Left lung (tissue), 10 donors: ENCODE results near the gene P2RX2. TPM values are rescaled to one million over a fixed set of nuclear protein-coding genes. Genes with fewer than 3 reads are reported as not detected.
A peak's percentile ranks its signal among the peaks of the same experiment; 100 is the strongest.

ENCODE experiments used
- ATAC-seq: fragments of 200-7000 bp; cut with Tn5 transposase; one replicate; pipeline ENCODE4 v1.9.1; 2020; ENCODE audit warnings: moderate library complexity
- DNase-seq, 4 donors: peaks; one replicate each; pipeline ENCODE4 v3.0.0-alpha.2; 2013 to 2020
- H3K27ac ChIP-seq, 2 donors: fragments of 200-600 bp; sonication (generic) in 1 of 2; one replicate each; pipeline versions ENCODE4 v1.5.0 to v1.8.0; 2020 to 2021
- H3K27me3 ChIP-seq, 2 donors: fragments of 200-600 bp; sonication (generic) in 1 of 2; one replicate each; pipeline versions ENCODE4 v1.5.0 to v1.8.0; 2020 to 2021
- H3K36me3 ChIP-seq, 2 donors: fragments of 200-600 bp; sonication (generic) in 1 of 2; one replicate each; pipeline versions ENCODE4 v1.5.0 to v1.8.0; 2020 to 2021
- H3K4me1 ChIP-seq, 2 donors: fragments of 200-600 bp; one replicate each; pipeline ENCODE4 v1.8.0; 2021
- H3K4me3 ChIP-seq, 2 donors: fragments of 200-600 bp; sonication (generic) in 1 of 2; one replicate each; pipeline versions ENCODE4 v1.5.0 to v1.8.0; 2020 to 2021; ENCODE audit warnings: mild to moderate bottlenecking in 1 of 2
- H3K9me3 ChIP-seq, 2 donors: fragments of 200-600 bp; sonication (generic) in 1 of 2; one replicate each; pipeline versions ENCODE4 v1.5.0 to v1.8.0; 2020 to 2021
- CTCF ChIP-seq, 2 donors: fragments of 200-600 bp; sonication (generic) in 1 of 2; IDR thresholded peaks; one replicate each; pipeline versions ENCODE4 v1.5.0 to v1.8.0; 2021; ENCODE audit warnings: antibody characterized with exemption in 2 of 2
- intact Hi-C, 2 donors: fragments of 100-400 bp; cut with DNase I; formaldehyde crosslinking; loops; one replicate each; pipeline versions ENCODE4 v1.11.2 to v1.14.2; 2022
- polyA plus RNA-seq, 6 donors: library from polyadenylated mRNA; unstranded; fragments of 120-200 nt; gene quantifications; one replicate each; pipeline ENCODE4 v1.2.1, GENCODE V29; 2013; ENCODE audit not compliant: insufficient read length in 6 of 6
- total RNA-seq, 2 donors: library from RNA; stranded (reverse); fragmentation: NEBNext Ultra II Directional; extraction: Animal tissue kit (Norgen Biotek cat#: 25700); gene quantifications; one replicate each; pipeline ENCODE4 v1.2.1, GENCODE V29; 2021
- donor health status: DM: no; HTN: yes; CAD: no.
- donor health status: DM: no; HTN: no; CAD: no.

P2RX2 gene
- total and polyA plus RNA-seq, 8 donors, result 4.2 to 10.9 (median 5.3) TPM; not detected in 2

- intact Hi-C loops, result no loop called here
- no peak overlapping the region for H3K27ac ChIP-seq
- ATAC-seq (no peak), DNase-seq (peak in 2 of 4 donors; percentile 23 to 60)
- H3K4me1 ChIP-seq, result no peaks in the 10 kb centered on the region
- H3K4me3 ChIP-seq, result no peak overlapping the region
- no peak for TF ChIP-seq CTCF (IDR thresholded peaks at IDR 0.05)
- H3K9me3 ChIP-seq, result no peaks in the 10 kb centered on the region
- H3K36me3 ChIP-seq, result peaks cover 0 to 86% of the 10 kb centered on the region in 2 donors
- no peaks in the 10 kb centered on the region for H3K27me3 ChIP-seq
These were observed 23.5 kb downstream of the P2RX2 start for GRCh38 chr12:132641811-132642650.

GRCh38 chr12:132642846-132643835 is 24.6 kb downstream of the P2RX2 start:
- ATAC-seq (no peak), DNase-seq (peak in 1 of 4 donors; percentile 65)
- Histone ChIP-seq H3K27ac (no peak overlapping the region), H3K9me3 (no peaks in the 10 kb centered on the region), H3K4me3 (no peak overlapping the region), H3K27me3 (no peaks in the 10 kb centered on the region), H3K36me3 (peaks cover 0 to 86% of the 10 kb centered on the region in 2 donors), H3K4me1 (no peaks in the 10 kb centered on the region)
- intact Hi-C loops, result no loop called here
- TF ChIP-seq CTCF (IDR thresholded peaks at IDR 0.05), result no peak

GRCh38 chr12:132646850-132647249 is 28.3 kb downstream of the P2RX2 start:
- TF ChIP-seq CTCF (IDR thresholded peaks at IDR 0.05), result no peak
- H3K27me3 ChIP-seq, result no peaks in the 10 kb centered on the region
- H3K27ac ChIP-seq, result no peak overlapping the region
- intact Hi-C loops, result no loop called here
- ATAC-seq, result no peak
- H3K36me3 ChIP-seq, result peaks cover 0 to 84% of the 10 kb centered on the region in 2 donors
- H3K4me3 ChIP-seq, result no peak overlapping the region
- DNase-seq, result no peak
- H3K9me3 ChIP-seq, result no peaks in the 10 kb centered on the region
- H3K4me1 ChIP-seq, result no peaks in the 10 kb centered on the region

- intact Hi-C loops, result no loop called here
These were observed 29.3 kb downstream of the P2RX2 start for GRCh38 chr12:132647858-132648257.

More at GRCh38 chr12:132647858-132648257, 29.3 kb downstream of the P2RX2 start:
- Histone ChIP-seq H3K27ac (no peak overlapping the region), H3K4me1 (no peaks in the 10 kb centered on the region), H3K4me3 (no peak overlapping the region), H3K9me3 (no peaks in the 10 kb centered on the region), H3K27me3 (no peaks in the 10 kb centered on the region), H3K36me3 (peaks cover 0 to 82% of the 10 kb centered on the region in 2 donors)
- no peak for ATAC-seq
- DNase-seq, result no peak
- TF ChIP-seq CTCF (IDR thresholded peaks at IDR 0.05), result no peak
